ENCODE data around the gene GLP2R.
"Not testable (repeated sequence)": the region's sequence is repeated elsewhere in the genome, so short reads cannot be mapped to it uniquely, and the experiment has no call there.

The GLP2R gene

GRCh38 chr17:9900044-9900594, 74.4 kb downstream of the GLP2R start:
- DNase-seq = no peak

- DNase-seq = no peak
Observed at GRCh38 chr17:9900784-9901183, 75.1 kb downstream of the GLP2R start.

DNA sequence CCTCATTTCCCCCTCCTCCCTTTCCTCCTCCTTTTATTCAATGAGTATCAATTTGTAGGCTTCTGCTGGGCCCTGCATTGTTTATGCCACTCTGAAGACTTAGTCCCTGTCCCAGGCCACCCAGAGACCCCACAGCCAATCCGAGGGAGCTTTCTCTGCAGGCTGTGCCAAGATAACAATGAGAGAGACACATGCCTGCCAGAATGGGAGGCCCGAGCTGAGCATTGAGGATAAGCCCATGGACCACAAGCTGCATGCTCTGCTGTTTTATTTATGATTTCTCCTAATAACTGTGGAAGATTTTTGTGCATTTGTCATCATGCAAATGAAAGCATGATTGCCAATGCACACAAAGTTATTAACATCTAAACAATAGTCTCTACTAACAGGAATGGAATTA, 76.4 kb downstream of the GLP2R start:
- no peak for DNase-seq

DNA sequence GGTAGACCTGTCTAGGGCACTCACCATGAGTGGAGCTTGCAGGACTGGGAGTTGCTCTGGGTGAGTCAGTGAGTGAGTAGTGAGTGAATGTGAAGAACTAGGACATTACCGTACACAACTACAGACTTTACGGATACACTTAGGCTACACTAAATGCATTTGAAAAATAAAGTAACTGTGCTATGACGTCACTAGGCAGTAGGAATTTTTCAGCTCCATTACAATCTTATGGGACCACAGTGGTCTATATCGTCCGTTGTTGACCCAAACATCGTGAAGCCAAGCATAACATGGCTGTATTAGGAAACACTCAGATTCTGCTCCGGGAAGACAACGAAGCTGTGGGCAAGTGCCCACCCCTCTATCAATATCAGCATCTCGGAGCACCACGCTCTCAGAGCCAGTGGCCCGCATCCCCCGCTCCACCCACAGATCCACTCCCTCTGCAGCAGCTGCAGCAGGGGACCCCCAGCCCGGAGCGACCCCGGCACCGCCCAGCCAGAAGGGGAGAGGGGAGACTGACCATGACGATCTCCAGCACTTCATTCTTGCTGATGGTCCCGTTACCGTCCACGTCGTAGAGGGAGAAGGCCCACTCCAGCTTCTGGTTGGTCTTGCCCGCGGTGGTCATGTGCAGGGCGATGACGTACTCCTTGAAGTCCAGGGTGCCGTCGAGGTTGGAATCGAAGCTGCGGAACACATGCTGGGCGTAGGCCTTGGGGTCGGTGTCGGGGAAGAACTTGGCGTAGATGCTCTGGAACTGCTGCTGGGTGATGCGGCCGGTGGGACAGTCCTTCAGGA, 78.8 kb downstream of the GLP2R start:
- no peak for DNase-seq

GRCh38 chr17:9905078-9905415, 79.3 kb downstream of the GLP2R start, which contains the start of gene RCVRN:
Gene RCVRN (minus strand): TSS chr17:9905271. CDS start chr17:9905180, 91 bp downstream.
- no peak for DNase-seq

- peak in 1 of 2 experiments; percentile 8 for DNase-seq
Observed at GRCh38 chr17:9905902-9906301, 80.2 kb downstream of the GLP2R start.

GRCh38 chr17:9906616-9907015, 80.9 kb downstream of the GLP2R start:
- DNase-seq = no peak

DNA sequence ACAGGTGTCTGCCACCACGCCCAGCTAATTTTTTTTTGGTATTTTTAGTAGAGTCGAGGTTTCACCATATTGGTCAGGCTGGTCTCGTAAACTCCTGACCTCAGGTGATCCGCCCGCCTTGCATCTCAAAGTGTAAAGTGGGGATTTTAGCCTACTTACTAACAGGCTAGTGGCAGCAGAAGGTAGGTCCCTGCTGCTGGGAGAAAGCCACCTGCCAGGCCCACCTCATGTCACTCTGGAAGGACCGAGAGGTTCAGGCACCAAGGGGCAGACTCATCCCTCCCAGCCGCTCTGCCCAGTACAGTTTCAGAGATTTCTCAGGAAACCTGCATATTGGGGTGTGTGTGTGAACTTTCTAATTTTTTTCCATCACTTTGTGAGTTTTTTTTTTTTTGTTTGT, 81.4 kb downstream of the GLP2R start:
- no peak for DNase-seq

GRCh38 chr17:9907883-9908648, 82.3 kb downstream of the GLP2R start:
- DNase-seq = no peak

- DNase-seq = no peak
Observed at GRCh38 chr17:9908649-9909042, 82.9 kb downstream of the GLP2R start.

- no peak for DNase-seq
Observed at GRCh38 chr17:9911089-9911488, 85.4 kb downstream of the GLP2R start.

DNA sequence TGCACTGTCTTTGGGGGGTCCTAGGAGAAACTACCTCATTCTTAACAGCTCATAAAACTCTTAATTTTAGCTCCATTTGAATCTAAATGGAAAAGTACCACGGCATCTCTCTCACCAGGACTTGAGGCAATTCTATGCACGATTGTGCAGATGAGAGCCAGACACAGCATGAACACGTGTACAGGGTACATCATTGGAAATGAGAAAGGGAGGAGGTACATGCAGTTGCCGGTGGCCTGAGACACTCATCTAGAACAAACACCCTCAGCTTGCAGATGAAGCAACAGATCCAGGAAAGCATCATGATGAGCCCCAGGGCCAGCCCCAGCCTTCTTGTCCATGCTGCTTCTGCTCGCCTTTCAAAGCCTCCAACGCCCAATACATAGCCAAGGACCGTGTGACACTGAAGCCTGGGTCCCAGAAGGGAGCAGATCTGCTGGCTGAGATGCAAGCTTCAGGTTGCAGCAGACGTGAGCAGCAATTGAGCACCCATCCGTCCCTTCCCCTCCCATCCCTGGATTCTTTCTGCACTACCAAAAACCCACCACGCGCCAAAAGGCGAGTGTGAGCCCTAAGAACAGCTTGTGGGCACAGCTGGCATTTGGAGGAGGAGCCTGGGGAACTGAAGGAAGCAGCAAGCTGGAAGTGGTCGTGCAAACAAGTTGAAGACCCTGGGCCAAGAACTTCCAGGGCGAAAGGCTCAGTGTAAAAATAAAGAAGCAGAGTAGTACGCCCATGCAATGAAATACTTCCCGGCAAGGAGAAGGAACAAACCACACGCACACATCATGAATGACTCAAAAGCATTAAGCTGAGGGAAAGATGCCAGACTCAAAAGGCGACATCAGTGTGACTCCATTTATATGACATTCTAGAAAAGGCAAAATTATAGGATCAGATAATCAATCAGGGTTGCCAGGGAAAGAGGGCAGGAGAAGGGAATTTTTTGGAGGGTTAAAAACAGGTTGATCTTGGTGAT, 86.7 kb downstream of the GLP2R start:
- DNase-seq = no peak

- no peak for DNase-seq
Observed at GRCh38 chr17:9913476-9913875, 87.8 kb downstream of the GLP2R start.

- no peak for DNase-seq
Observed at GRCh38 chr17:9916108-9916507, 90.4 kb downstream of the GLP2R start.

- DNase-seq = no peak
Observed at GRCh38 chr17:9917131-9917530, 91.4 kb downstream of the GLP2R start.

GRCh38 chr17:9917801-9918200, 92.1 kb downstream of the GLP2R start:
- no peak for DNase-seq

DNA sequence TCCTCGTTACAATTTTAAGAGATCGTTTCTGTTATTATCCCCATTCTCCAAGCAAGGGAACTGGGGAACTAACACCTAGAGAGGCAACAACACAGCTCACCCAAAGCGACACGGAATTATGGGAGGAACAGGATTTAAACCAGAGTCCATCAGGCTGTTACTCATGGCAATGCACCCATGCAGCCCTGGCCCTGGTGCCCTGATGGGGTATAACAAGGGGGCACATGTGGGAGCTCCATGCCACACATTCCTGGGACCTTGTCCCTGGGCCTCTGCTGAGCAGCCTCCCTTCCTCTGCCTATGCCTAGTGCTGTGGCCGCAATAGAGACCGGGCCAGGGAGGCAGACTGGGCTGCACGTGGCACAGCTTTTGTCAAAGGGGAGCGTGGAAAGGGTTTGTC, 92.6 kb downstream of the GLP2R start:
- DNase-seq = no peak

- no peak for DNase-seq
Observed at GRCh38 chr17:9918804-9919352, 93.2 kb downstream of the GLP2R start.

DNA sequence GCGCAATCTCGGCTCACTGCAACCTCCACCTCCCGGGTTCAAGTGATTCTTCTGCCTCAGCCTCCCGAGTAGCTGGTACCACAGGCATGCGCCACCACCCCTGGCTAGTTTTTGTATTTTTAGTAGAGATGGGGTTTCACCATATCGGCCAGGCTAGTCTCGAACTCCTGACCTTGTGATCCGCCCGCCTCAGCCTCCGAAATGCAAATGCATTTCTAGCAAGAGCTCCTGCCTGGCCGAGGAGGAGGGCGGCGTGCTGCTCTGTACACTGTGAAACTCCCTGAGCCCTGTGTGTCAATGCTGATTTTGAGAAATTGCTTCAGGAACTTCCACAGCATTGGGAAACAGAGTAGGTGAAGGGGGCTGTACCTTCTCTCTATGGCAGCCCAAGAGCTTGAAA, 95.5 kb downstream of the GLP2R start:
- DNase-seq = not testable (repeated sequence)

GRCh38 chr17:9922012-9922848, 96.5 kb downstream of the GLP2R start:
- no peak for DNase-seq

GRCh38 chr17:9924735-9925191, 99.0 kb downstream of the GLP2R start:
- peak; percentile 69 to 76 for DNase-seq
